Stimulated activated naive CD4-positive, alpha-beta T cell (primary cell): Measurements from ENCODE around the gene CADM1.

Experiments
- DNase-seq, 6 experiments: peaks; one replicate each; lab custom pipeline; 2025; lab: John Stamatoyannopoulos, UW

CADM1 gene

DNA sequence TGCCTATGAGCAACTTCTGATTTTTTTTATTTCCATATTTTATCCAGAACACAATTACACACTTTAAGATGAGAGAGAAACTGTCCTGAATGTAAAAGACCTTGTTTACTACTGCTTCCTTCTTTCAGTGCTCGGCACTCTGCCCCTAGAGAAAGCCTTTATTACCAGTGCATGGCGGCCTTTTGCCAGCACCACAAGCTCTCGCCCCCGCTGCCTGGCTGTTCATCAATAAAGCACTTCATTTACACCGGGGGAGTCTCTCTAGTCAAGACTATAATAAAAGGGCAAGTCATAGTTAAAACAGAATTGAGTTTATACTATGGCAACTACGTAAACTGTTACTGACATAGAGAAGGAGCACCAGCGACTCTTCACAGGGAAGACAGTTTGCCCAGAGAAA lies 259.5 kb downstream of the CADM1 start:
- DNase-seq, result no peak

DNA sequence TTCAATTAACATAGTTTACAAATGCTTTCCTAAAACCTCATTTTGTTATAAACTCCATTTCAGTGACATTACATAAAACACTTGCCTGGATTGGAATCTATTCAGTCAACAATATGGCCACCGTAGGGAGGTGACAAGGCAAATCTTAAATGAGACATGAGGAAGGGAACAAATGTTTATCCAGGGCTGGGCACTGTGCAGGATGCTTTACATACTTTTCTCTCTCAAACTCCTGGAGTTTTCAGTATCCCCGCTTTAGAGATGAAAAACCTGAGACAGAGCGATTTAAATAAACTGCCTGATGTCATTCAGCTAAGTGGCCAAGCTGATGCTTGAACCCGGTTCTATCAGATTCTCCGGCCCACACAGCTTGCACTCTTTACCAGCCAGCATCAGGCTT lies 259.9 kb downstream of the CADM1 start:
- no peak for DNase-seq

- no peak for DNase-seq
Measured at GRCh38 chr11:115242982-115243381, 261.2 kb downstream of the CADM1 start.

GRCh38 chr11:115241899-115242298 lies 262.3 kb downstream of the CADM1 start:
- DNase-seq, result no peak

DNA sequence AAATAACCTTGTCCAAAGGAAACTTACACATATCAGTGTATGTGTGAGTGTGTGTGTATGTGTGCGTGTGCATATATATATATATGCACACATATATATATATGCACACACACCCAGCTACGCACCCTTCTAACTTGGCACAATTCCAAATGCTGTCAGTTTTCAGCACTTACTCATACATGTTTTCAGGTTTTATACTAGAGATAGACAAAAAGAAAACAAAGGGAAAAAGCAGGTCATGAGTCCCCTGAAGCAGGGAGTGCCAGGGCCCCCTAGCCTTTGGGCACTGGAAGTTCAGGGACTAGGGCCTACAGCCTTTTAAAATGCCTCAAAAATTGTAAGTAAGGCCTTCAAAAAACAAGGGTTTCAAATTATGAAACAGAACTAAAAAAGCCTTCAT lies 265.4 kb downstream of the CADM1 start:
- no peak for DNase-seq

DNA sequence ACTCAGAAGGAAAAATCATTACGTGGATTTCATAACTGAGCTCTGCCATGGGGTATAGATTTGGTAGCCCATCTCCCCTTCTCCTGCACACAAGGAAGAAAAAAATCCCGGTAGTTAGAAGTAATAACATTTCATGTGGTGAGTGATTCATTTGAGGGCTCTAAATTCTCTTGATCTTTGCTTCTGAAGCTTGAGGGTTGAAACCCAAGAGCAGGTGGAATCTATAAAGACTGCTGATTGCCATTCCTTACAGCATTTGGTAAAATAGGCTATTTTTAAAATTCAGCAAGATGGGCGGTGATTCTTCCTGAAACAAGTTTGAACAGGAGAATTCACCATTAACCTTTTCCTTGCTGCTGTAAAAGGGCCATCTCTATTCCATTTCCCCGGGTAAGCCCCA lies 266.1 kb downstream of the CADM1 start:
- no peak for DNase-seq

DNA sequence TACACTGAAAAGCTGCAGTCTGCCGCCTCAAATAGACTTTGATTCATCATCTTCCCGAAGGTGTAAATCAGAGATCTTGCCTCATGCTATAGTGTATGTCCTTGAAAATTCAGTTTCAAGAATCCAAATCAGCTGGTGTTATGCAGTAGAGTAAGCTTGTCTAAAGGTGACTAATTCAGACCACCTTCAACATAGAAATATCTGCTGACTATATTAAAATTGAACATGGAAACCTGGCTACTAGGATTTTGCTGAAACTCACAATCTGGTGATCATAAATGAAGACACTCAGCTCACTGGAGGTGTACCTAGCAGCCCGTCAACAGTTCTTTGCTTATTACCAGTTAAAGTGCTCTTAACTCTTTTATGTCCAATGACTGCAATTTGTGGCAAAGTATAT lies 266.6 kb downstream of the CADM1 start:
- no peak for DNase-seq

DNA sequence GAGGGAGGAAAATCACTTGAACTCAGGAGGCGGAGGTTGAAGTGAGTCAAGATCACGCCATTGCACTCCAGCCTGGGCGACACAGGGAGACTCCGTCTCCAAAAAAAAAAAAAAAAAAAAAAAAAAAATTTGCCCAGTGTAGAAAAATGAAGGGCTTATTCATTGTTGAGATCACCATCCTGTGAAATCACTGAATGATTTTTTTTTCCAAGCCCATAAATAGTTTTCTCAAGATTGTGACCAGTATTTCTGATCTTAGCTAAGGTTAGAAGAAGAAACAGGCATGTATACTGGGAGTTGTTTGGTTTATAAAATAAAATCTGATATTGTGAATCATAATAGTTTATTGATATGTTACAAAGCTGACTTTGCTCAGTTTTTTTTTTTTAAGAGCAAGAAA lies 269.4 kb downstream of the CADM1 start:
- DNase-seq, result no peak

GRCh38 chr11:115226556-115226955 lies 277.7 kb downstream of the CADM1 start:
- DNase-seq, result no peak

GRCh38 chr11:115224551-115224950 lies 279.7 kb downstream of the CADM1 start:
- DNase-seq, result no peak

DNA sequence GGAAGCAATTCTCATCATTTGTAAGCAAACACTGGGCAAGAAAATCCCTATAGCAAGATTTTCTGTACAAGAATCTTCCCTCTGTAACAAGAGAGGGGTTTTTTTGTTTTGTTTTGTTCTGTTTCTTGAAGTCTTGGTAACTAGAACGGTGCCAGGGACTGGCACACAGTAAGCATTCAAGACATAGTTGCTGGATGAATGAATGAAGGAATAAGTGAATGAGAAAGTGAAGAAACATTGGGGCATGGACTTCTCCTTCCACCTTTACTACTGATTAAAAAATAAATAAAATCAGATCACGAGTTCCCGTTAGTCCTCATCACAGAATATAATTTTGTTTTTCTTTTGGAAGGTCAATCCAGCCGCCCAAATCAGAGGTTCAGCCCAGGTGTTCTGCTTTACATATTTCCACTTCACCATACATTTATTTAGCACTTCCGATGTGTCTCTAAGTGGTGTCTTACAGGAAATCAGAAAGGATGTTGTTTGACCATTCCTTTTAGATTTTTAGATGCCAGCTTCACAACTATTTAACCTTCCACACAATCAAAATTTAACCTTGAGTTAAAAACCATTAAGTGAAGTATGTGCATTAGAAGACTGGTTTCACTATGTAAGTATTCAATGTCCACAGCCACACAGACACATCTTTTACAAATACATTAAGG lies 281.2 kb downstream of the CADM1 start:
- no peak for DNase-seq

- DNase-seq, result no peak
Measured at GRCh38 chr11:115222218-115222862, 281.9 kb downstream of the CADM1 start.

- no peak for DNase-seq
Measured at GRCh38 chr11:115221461-115222069, 282.6 kb downstream of the CADM1 start.

DNA sequence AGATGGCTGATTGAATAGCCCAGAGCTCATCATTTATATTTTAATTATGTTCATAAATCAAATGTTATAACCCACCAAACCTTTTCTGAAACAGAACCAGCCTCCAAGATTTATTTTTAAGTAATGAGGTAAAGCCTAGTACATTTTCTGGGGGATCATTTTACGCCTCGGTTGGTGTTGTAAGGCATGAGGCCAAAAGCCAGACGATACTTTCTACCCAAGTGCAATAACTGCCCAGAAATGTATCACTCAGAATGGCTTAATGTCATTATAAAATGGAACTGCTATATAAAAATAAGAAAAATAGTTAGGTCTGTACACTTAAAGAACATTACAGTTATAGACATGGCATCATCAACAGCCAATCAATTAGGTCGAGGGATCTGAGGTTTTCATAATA lies 283.3 kb downstream of the CADM1 start:
- DNase-seq, result no peak

GRCh38 chr11:115220423-115220822 lies 283.8 kb downstream of the CADM1 start:
- DNase-seq, result no peak

DNA sequence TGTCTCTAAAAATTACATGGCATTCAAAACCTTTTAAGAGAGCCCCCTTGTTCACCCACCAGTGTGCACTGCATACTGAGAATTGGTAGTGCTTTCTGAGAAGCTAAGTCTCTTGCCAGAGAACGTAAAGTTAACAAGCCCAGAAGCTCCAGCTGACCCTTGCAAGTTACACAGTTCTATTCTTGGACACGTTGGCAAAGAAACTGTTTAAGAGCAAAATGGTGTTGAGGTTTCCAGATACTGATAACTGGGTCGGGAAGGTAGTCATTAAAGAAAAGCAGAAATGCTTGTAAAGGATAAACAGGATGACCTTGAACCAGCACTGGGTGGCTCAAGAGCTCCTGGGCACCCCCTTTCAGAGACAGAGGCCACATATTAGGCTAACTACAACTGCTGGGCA lies 284.8 kb downstream of the CADM1 start:
- no peak for DNase-seq

- DNase-seq, result no peak
Measured at GRCh38 chr11:115217726-115218311, 286.4 kb downstream of the CADM1 start.

DNA sequence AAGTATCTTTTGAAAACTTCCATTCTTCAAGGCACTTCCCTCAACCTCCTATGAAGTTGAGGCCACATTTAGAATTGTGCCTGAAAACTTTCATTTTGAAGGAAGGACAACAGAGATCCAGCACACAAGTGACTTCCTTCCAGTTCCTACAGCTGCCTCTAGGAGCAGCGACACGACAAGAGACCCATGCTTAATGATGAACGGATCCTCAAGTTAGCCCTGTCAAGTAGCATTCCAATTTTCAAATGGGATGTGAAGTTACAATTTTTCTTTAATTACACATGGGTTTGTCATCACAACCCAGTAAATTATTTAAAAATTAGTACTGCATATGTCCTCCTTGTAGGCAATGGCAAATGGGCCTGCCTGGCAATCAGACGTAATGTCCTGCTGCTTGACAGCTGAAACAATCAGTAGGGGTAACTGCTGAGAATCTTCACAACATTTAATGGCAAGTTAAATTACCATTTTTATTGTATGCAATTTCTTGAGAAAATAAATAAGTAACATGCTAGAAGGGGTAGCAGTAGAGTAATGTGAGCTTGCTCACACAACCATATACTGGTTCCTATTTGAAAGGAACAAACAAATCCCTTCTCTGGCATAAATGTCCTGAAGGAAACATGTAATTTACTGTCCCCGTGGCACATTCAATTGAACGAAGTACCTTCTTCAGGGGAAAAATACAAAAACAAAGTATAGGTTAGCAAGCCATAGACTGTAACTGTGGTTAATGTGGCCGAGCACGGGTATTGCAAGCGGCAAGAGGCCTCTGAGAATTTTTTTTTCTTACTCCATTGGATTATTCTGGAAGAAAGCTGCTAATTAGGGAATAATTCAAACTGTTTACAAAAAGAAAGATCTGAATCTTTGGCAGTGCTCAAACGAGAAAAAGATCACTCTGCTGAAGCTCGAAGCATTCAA lies 288.3 kb downstream of the CADM1 start:
- DNase-seq, result no peak

DNA sequence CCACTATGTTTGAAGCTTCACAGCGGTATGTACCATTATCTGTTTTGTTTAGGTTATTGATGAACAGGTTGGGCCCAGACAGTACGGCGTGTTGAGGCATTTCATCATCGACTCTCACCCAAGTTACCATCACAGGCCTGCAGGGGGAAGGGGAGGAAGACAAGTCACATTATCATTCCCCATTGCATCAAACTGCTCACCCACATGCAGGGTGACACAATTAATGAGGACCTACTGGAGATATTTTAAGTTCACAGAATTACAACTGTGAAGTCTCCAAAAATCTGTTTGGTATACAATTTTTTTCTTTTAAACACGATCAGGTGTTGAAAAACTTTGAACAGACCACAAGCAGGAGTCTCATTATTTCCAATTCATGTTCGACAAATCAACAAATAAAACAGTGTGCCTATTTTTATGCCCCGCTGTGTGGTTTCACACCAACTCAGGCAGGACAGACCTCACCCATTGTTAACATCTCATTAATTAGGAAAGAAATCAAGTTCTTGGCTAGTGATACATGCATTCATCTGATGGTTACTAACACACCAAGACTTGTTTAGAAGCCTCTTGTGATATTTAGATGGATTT lies 289.5 kb downstream of the CADM1 start:
- DNase-seq, result no peak

GRCh38 chr11:115213007-115213406 lies 291.2 kb downstream of the CADM1 start:
- DNase-seq, result no peak

DNA sequence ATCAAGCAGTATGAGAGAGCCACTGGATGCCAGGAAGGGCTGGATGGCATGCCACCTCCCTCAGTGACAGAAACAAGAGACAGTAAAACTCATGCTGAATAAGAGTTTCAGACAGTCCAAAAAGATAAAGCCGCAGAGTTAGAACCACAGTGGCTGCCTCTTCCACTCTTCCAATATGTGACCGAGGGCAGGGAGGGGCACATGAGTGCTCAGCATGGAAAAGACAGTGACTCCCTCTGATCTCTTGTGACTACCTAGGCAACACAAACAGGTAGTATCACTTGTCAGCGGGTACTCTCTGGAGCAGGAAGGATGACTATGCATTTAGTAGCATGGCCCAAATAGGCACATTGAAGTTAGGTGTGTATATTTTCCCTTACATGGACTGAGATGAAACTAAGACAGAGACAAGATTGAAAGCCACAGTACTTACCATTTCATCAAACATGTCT lies 295.4 kb downstream of the CADM1 start:
- DNase-seq, result no peak

GRCh38 chr11:115207916-115208315 lies 296.3 kb downstream of the CADM1 start:
- DNase-seq, result no peak
